Measurements from ENCODE around the gene SP4.

The SP4 gene

GRCh38 chr7:21542891-21543527 lies 115.1 kb downstream of the SP4 start, which contains the start of gene DNAH11:
DNAH11 (plus strand) TSS chr7:21543039; CDS start chr7:21543246, 207 bp downstream.
- no peak within 1 kb of the TSS for H3K4me3 ChIP-seq (ENCODE audit: low read depth, low read length)
- TF ChIP-seq, protein P1, sequence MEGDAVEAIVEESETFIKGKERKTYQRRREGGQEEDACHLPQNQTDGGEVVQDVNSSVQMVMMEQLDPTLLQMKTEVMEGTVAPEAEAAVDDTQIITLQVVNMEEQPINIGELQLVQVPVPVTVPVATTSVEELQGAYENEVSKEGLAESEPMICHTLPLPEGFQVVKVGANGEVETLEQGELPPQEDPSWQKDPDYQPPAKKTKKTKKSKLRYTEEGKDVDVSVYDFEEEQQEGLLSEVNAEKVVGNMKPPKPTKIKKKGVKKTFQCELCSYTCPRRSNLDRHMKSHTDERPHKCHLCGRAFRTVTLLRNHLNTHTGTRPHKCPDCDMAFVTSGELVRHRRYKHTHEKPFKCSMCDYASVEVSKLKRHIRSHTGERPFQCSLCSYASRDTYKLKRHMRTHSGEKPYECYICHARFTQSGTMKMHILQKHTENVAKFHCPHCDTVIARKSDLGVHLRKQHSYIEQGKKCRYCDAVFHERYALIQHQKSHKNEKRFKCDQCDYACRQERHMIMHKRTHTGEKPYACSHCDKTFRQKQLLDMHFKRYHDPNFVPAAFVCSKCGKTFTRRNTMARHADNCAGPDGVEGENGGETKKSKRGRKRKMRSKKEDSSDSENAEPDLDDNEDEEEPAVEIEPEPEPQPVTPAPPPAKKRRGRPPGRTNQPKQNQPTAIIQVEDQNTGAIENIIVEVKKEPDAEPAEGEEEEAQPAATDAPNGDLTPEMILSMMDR (IDR thresholded peaks at IDR 0.05; ENCODE audit: borderline replicate concordance, insufficient read depth, low read depth, low read length): no peak

GRCh38 chr7:21543528-21544302 lies 115.8 kb downstream of the SP4 start:
- H3K4me3 ChIP-seq (ENCODE audit: low read depth, low read length): no peak overlapping the region
- TF ChIP-seq, protein P1 (IDR thresholded peaks at IDR 0.05; ENCODE audit: borderline replicate concordance, insufficient read depth, low read depth, low read length): no peak

DNA sequence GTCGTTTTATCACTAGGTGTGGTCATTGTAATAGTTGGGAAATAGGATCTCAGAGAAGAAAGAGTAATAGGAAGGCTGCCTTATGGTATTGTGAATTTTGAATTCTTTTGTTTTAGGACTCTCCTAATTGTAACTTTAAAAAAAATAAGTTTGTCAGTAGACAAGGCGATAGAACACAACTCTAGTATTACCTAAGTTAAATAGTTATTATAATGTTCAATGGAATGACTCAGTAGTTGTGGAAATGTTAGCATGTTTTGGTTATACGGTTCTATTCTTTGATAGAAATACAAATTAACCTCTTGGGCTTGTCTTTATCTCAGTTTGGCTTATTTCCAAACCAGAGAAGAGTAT lies 116.4 kb downstream of the SP4 start:
- H3K4me3 ChIP-seq (ENCODE audit: low read depth, low read length): no peak overlapping the region
- TF ChIP-seq, protein P1 (IDR thresholded peaks at IDR 0.05; ENCODE audit: borderline replicate concordance, insufficient read depth, low read depth, low read length): no peak

DNA sequence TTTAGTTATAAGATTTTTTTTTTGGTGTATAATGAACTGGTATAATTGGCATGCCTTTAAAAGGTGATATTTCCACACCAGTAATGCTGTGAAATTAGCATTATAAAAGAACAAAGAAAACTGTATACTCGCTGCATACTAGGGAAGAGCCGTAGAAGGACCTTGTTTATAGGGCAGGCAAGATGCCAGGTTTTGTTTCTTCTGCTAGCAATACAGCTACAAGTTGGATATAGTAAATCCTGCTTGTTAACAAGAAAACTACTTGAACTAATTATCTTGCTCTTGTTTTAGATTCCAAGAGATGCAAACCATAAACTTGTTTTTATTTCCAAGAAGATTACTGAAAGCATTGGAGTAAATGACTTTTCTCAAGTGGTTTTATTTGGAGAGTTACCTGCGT lies 116.8 kb downstream of the SP4 start:
- TF ChIP-seq, protein P1 (IDR thresholded peaks at IDR 0.05; ENCODE audit: borderline replicate concordance, insufficient read depth, low read depth, low read length): no peak
- no peak overlapping the region for H3K4me3 ChIP-seq (ENCODE audit: low read depth, low read length)

GRCh38 chr7:21547501-21547900 lies 119.6 kb downstream of the SP4 start:
- no peak overlapping the region for H3K4me3 ChIP-seq (ENCODE audit: low read depth, low read length)
- TF ChIP-seq, protein P1 (IDR thresholded peaks at IDR 0.05; ENCODE audit: borderline replicate concordance, insufficient read depth, low read depth, low read length): no peak

DNA sequence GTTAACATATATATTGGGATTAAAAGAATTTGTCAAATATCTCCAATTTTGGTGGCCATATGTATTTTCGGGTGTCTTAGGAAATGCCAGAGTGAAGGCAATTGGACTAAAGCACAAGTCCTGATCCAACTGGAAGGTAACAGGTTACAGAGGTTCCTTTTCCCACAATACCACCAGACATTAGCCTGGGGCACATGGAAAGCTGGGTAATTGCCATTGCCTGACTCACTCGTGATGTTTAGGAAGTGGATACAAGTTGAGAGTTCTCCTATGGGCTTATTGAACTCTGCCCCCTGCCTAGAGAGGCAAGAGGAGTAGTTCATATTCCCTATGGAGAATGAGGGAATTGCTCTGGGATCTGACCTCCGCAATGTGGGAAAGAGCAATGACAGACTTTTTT lies 120.6 kb downstream of the SP4 start:
- no peak overlapping the region for H3K4me3 ChIP-seq (ENCODE audit: low read depth, low read length)
- TF ChIP-seq, protein P1 (IDR thresholded peaks at IDR 0.05; ENCODE audit: borderline replicate concordance, insufficient read depth, low read depth, low read length): no peak

DNA sequence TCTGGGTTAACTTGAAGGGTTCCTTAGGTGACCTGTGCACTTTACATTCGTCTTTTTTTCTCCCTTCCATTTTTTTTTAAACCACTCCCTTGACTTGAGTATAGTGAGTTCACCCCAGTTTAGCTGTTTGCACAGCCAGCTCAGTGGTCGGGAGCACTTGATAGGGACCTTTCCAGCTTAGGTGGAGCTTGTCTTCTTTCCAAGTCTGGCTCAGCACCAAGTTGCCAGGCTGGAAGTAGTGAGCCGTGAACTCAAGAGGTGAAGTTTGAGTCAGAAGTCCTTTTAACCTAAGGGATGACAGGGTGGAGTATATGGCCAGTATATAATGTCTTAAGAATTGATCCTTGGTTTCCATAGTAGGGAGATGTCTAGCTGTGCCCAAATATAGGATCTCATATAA lies 122.2 kb downstream of the SP4 start:
- TF ChIP-seq, protein P1 (IDR thresholded peaks at IDR 0.05; ENCODE audit: borderline replicate concordance, insufficient read depth, low read depth, low read length): no peak
- H3K4me3 ChIP-seq (ENCODE audit: low read depth, low read length): no peak overlapping the region

All from GM12875 (cell line).